Fibroblast of skin of scalp (primary cell): ENCODE measurements around the gene GPC6.
A peak's percentile ranks its signal among the peaks of the same experiment; 100 is the strongest.

Experiments used
- DNase-seq: peaks from one replicate; pipeline ENCODE4 v3.0.0-alpha.2; 2013

Gene GPC6

GRCh38 chr13:93603043-93603442 lies 376.4 kb downstream of the GPC6 start:
- peak; percentile 97 for DNase-seq

- DNase-seq: no peak
Measured at GRCh38 chr13:93614776-93615175, 388.2 kb downstream of the GPC6 start.

- DNase-seq: peak; percentile 72
Measured at GRCh38 chr13:93620181-93620765, 393.7 kb downstream of the GPC6 start.

GRCh38 chr13:93621051-93621450 lies 394.4 kb downstream of the GPC6 start:
- DNase-seq: no peak

- no peak for DNase-seq
Measured at GRCh38 chr13:93621966-93622365, 395.4 kb downstream of the GPC6 start.

GRCh38 chr13:93624311-93624777 lies 397.7 kb downstream of the GPC6 start:
- DNase-seq: peak; percentile 3

- peak; percentile 37 for DNase-seq
Measured at GRCh38 chr13:93625536-93625935, 398.9 kb downstream of the GPC6 start.

- no peak for DNase-seq
Measured at GRCh38 chr13:93628136-93628797, 401.7 kb downstream of the GPC6 start.

- peak; percentile 90 for DNase-seq
Measured at GRCh38 chr13:93635616-93636032, 409.0 kb downstream of the GPC6 start.

GRCh38 chr13:93637852-93638251 lies 411.2 kb downstream of the GPC6 start:
- no peak for DNase-seq

- no peak for DNase-seq
Measured at GRCh38 chr13:93640452-93640851, 413.8 kb downstream of the GPC6 start.

GRCh38 chr13:93646245-93646644 lies 419.6 kb downstream of the GPC6 start:
- DNase-seq: peak; percentile 8

GRCh38 chr13:93649496-93649895 lies 422.9 kb downstream of the GPC6 start:
- no peak for DNase-seq

GRCh38 chr13:93653776-93654175 lies 427.2 kb downstream of the GPC6 start:
- DNase-seq: no peak

- no peak for DNase-seq
Measured at GRCh38 chr13:93655154-93655553, 428.5 kb downstream of the GPC6 start.

GRCh38 chr13:93660391-93661063 lies 433.9 kb downstream of the GPC6 start:
- no peak for DNase-seq

GRCh38 chr13:93670866-93671265 lies 444.3 kb downstream of the GPC6 start:
- no peak for DNase-seq

- DNase-seq: no peak
Measured at GRCh38 chr13:93672996-93673395, 446.4 kb downstream of the GPC6 start.

GRCh38 chr13:93673885-93674284 lies 447.3 kb downstream of the GPC6 start:
- DNase-seq: no peak

- peak; percentile 3 for DNase-seq
Measured at GRCh38 chr13:93674337-93674755, 447.7 kb downstream of the GPC6 start.

GRCh38 chr13:93680329-93680728 lies 453.7 kb downstream of the GPC6 start:
- DNase-seq: no peak

GRCh38 chr13:93685900-93686299 lies 459.3 kb downstream of the GPC6 start:
- DNase-seq: no peak

- DNase-seq: no peak
Measured at GRCh38 chr13:93686399-93686798, 459.8 kb downstream of the GPC6 start.

GRCh38 chr13:93687261-93687660 lies 460.7 kb downstream of the GPC6 start:
- DNase-seq: peak; percentile 17
